K562 (cell line): ENCODE data around the gene NRF1. TPM values are rescaled to one million over a fixed set of nuclear protein-coding genes. Genes with fewer than 3 reads are reported as not detected.

Experiments used
- CBFA2T2 ChIP-seq: fragments of 450-650 bp; conservative IDR thresholded peaks from 2 replicates; pipeline ENCODE4 v1.6.1; 2017; ENCODE audit warnings: mild to moderate bottlenecking
- CHCHD3 ChIP-seq: fragments of 250-450 bp; sonication (Bioruptor Pico); IDR thresholded peaks from 2 replicates; pipeline ENCODE4 v2.1.2; 2022; ENCODE audit warnings: mild to moderate bottlenecking
- HDAC2 ChIP-seq: fragments of 450-650 bp; IDR thresholded peaks from 2 replicates; pipeline ENCODE4 v1.6.1; 2016; ENCODE audit warnings: mild to moderate bottlenecking
- NCOR1 ChIP-seq: fragments of 450-650 bp; IDR thresholded peaks from 2 replicates; pipeline ENCODE4 v1.6.1; 2016; ENCODE audit warnings: mild to moderate bottlenecking, moderate library complexity
- NR2C2 ChIP-seq, 2 experiments: fragments of 200-800 bp in 1 of 2; sonication (Bioruptor generic) in 1 of 2; sonication (generic) in 1 of 2; formaldehyde crosslinking in 1 of 2; IDR thresholded peaks; 2 replicates each; pipeline versions ENCODE4 v1.6.1 to v1.8.0; 2016 to 2022; ENCODE audit warnings: mild to moderate bottlenecking in 1 of 2, missing compliant biosample characterization in 1 of 2, missing genetic modification characterization in 1 of 2, missing genetic modification reagents in 1 of 2
- SREBF2 ChIP-seq: sonication (generic); formaldehyde crosslinking; IDR thresholded peaks from 2 replicates; pipeline ENCODE4 v1.4.0; 2020; ENCODE audit warnings: mild to moderate bottlenecking, missing genetic modification reagents
- SRSF9 ChIP-seq: fragments of 200-400 bp; formaldehyde crosslinking; IDR thresholded peaks from 2 replicates; pipeline ENCODE4 v1.6.1; 2017; ENCODE audit warnings: low read depth, low read length, borderline replicate concordance
- STAT5A ChIP-seq: IDR thresholded peaks from 2 replicates; pipeline ENCODE4 v1.6.1; 2012; ENCODE audit warnings: low read length, inconsistent platforms, borderline replicate concordance
- ZNF586 ChIP-seq: fragments of 450-650 bp; formaldehyde crosslinking; conservative IDR thresholded peaks from 2 replicates; pipeline ENCODE4 v1.4.0; 2020; ENCODE audit warnings: mild to moderate bottlenecking, moderate library complexity
- polyA plus RNA-seq, 8 experiments: library from polyadenylated mRNA; depleted of rRNA in 4 of 8; stranded (reverse) in 5 of 8; unstranded in 3 of 8; fragments of >200 nt; fragmentation: Nextera tagmentation in 2 of 8; fragmentation: Illumina TruSeq in 1 of 8; extraction: Ambion mirVana in 2 of 8; extraction: Trizol in 1 of 8; gene quantifications; 2 replicates each; pipeline versions ENCODE4 v1.2.1 to v1.2.3, GENCODE V29; 2011 to 2014; ENCODE audit warnings: inconsistent platforms in 1 of 8, missing spikeins in 1 of 8
- total RNA-seq, 7 experiments: library from RNA; depleted of rRNA in 6 of 7; stranded (reverse); fragments of >200 nt in 6 of 7; fragmentation: Illumina TruSeq in 2 of 7; extraction: Trizol in 2 of 7; gene quantifications; 2 replicates each; pipeline versions ENCODE4 v1.2.1 to v1.2.3, GENCODE V29; 2011 to 2021; ENCODE audit warnings: low replicate concordance in 1 of 7
- TF ChIP-seq, protein P1 (sequence below): fragments of 450-650 bp; formaldehyde crosslinking; IDR thresholded peaks from 2 replicates; pipeline ENCODE4 v1.4.0; 2020; ENCODE audit warnings: mild to moderate bottlenecking, moderate library complexity
- TF ChIP-seq, protein P2 (sequence below): sonication (generic); formaldehyde crosslinking; IDR thresholded peaks from 2 replicates; pipeline ENCODE4 v1.8.0; 2022; ENCODE audit warnings: missing genetic modification reagents, mild to moderate bottlenecking, moderate library complexity, borderline replicate concordance
- TF ChIP-seq, protein P3 (sequence below): sonication (generic); formaldehyde crosslinking; IDR thresholded peaks from 2 replicates; pipeline ENCODE4 v1.9.0; 2022; ENCODE audit warnings: mild to moderate bottlenecking, missing genetic modification reagents
- TF ChIP-seq, protein P4 (sequence below): fragments of 250-450 bp; sonication (Bioruptor Pico); IDR thresholded peaks from 2 replicates; pipeline ENCODE4 v1.6.1; 2021; ENCODE audit warnings: mild to moderate bottlenecking
- TF ChIP-seq, protein P5 (sequence below): IDR thresholded peaks from 2 replicates; pipeline ENCODE4 v1.6.1; 2011; ENCODE audit not compliant: insufficient read length; ENCODE audit errors: extremely low read depth

The NRF1 gene
- total and polyA plus RNA-seq, 9 of the 15 experiments (the other 6 are each of a cell fraction or from before 2014, with no cell fraction given): 8.6 to 28.8 (median 20.3) TPM

DNA sequence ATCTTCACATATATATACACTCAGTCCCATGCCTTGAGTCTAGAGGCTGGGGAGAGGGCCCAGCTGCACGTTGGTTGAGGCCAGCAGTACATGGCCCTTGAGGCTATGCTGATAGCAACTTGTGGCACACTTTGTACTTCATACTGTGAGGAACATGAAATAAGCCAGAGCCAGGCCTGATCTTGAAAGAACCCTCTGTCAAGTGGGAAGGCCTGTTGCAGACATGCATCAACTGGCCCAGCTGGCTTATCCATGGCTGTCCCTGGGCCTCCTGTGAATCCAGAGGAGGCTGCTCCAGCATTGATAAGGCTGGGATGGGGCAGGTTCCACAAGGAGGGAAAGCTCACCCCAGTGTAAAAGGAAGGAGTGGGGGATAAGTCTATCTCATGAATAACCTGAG is 140.4 kb downstream of the NRF1 start (continued):
- TF ChIP-seq, protein P1, sequence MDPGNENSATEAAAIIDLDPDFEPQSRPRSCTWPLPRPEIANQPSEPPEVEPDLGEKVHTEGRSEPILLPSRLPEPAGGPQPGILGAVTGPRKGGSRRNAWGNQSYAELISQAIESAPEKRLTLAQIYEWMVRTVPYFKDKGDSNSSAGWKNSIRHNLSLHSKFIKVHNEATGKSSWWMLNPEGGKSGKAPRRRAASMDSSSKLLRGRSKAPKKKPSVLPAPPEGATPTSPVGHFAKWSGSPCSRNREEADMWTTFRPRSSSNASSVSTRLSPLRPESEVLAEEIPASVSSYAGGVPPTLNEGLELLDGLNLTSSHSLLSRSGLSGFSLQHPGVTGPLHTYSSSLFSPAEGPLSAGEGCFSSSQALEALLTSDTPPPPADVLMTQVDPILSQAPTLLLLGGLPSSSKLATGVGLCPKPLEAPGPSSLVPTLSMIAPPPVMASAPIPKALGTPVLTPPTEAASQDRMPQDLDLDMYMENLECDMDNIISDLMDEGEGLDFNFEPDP (CRISPR knock-in tag): no peak
- TF ChIP-seq CHCHD3: no peak
- TF ChIP-seq SRSF9: no peak
- TF ChIP-seq, protein P2, sequence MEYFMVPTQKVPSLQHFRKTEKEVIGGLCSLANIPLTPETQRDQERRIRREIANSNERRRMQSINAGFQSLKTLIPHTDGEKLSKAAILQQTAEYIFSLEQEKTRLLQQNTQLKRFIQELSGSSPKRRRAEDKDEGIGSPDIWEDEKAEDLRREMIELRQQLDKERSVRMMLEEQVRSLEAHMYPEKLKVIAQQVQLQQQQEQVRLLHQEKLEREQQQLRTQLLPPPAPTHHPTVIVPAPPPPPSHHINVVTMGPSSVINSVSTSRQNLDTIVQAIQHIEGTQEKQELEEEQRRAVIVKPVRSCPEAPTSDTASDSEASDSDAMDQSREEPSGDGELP (CRISPR knock-in tag): 0 out of 2 replicates have a peak, but pooled peaks have one; percentile 14
- TF ChIP-seq CBFA2T2: peak; percentile 65
- TF ChIP-seq, protein P3, sequence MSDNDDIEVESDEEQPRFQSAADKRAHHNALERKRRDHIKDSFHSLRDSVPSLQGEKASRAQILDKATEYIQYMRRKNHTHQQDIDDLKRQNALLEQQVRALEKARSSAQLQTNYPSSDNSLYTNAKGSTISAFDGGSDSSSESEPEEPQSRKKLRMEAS (CRISPR knock-in tag): no peak
- TF ChIP-seq SREBF2 (CRISPR knock-in tag): no peak
- no peak for TF ChIP-seq HDAC2
- TF ChIP-seq, protein P4, sequence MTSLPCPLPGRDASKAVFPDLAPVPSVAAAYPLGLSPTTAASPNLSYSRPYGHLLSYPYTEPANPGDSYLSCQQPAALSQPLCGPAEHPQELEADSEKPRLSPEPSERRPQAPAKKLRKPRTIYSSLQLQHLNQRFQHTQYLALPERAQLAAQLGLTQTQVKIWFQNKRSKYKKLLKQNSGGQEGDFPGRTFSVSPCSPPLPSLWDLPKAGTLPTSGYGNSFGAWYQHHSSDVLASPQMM: no peak
- no peak for TF ChIP-seq NR2C2 (CRISPR knock-in tag; IDR thresholded peaks at IDR 0.05)
- TF ChIP-seq NR2C2 (tag; IDR thresholded peaks at IDR 0.05): no peak
- TF ChIP-seq, protein P5, sequence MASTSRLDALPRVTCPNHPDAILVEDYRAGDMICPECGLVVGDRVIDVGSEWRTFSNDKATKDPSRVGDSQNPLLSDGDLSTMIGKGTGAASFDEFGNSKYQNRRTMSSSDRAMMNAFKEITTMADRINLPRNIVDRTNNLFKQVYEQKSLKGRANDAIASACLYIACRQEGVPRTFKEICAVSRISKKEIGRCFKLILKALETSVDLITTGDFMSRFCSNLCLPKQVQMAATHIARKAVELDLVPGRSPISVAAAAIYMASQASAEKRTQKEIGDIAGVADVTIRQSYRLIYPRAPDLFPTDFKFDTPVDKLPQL: no peak
- TF ChIP-seq ZNF586: no peak
- TF ChIP-seq NCOR1: peak; percentile 34; the same call in 1 of the 2 replicates
- TF ChIP-seq STAT5A: no peak
